NCI-H2227 (cell line): ENCODE results near the gene GPSM1.
"Not testable (repeated sequence)": the region's sequence is repeated elsewhere in the genome, so short reads cannot be mapped to it uniquely, and the experiment has no call there.

Experiments
- DNase-seq: peaks from one replicate; lab custom pipeline; 2025; ENCODE audit not compliant: unreplicated experiment; lab: John Stamatoyannopoulos, UW

Gene GPSM1

DNA sequence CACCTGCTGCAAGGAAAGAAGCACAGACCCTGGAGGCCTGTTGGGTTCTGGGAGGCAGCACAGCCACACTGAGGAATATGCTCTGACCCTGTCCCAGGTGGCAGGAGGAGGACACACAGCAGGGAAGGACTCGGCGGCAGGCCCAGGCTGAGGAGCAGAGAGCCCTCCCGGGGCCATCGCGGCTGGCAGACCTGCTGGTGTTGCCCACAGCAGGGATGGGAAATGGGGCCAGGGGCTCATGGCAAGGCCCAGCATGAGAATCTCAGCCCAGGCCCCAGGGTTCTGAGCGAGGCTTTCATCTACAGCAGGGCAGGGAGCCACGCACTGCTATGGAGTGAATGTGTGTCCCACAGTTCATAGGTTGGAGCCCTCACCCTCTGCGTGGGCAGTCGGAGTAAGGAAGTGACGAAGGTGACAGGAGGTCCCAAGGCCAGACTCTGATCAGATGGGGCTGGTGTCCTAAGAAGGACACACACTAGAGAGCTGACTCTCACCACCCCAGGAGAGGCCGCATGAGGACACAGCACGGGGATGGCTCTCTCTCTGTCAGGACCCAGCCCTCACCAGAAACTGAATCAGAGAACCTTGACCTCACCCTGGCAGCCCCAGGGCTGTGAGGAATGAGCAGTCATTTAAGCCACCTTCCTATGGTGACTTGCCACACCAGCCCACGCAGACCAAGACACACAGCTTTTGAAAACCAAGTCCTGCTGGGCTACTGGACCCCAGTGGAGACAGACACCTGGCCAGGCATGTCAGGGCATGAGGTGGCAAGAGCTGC is 10.3 kb upstream of the GPSM1 start:
- DNase-seq = no peak

GRCh38 chr9:136317695-136318094 is 9.6 kb upstream of the GPSM1 start:
- no peak for DNase-seq

GRCh38 chr9:136318111-136318775 is 9.1 kb upstream of the GPSM1 start:
- no peak for DNase-seq

DNA sequence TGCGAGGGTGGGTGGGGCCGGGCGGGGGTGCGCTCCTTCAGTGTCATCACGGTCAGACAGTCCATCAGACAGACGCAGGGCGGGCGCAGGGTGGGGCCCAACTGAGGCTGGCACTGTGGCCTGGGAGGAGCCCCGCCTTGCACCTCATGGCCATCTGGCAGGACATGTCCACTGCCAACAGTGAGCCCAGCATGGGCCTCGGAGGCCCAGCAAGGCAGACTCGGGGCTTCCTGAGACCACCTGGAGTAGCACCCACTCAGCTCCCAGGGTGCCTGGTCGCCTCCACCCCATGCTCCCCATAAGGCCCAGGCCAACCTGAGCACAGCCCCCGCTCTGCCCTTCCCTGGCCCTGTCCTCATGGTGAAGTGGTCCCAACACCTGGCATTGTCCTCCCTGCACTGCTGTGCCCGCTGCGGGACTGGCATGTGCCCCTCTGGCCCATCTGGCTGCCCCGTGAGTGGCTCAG is 8.5 kb upstream of the GPSM1 start:
- no peak for DNase-seq

GRCh38 chr9:136319244-136319643 is 8.1 kb upstream of the GPSM1 start:
- not testable (repeated sequence) for DNase-seq

GRCh38 chr9:136319955-136320354 is 7.4 kb upstream of the GPSM1 start:
- not testable (repeated sequence) for DNase-seq

DNA sequence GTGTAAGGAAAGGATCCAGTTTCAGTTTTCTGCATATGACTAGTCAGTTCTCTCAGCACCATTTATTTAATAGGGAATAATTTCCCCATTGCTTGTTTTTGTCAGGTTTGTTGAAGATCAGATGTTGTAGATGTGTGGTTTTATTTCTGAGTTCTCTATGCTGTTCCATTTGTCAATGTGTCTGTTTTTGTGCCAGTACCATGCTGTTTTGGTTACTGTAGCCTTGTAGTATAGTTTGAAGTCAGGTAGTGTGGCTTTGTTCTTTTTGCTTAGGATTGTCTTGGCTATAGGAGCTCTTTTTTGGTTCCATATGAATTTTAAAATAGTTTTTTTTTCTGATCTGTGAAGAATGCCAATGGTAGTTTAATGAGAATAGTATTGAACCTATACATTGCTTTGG is 6.4 kb upstream of the GPSM1 start:
- DNase-seq = not testable (repeated sequence)

DNA sequence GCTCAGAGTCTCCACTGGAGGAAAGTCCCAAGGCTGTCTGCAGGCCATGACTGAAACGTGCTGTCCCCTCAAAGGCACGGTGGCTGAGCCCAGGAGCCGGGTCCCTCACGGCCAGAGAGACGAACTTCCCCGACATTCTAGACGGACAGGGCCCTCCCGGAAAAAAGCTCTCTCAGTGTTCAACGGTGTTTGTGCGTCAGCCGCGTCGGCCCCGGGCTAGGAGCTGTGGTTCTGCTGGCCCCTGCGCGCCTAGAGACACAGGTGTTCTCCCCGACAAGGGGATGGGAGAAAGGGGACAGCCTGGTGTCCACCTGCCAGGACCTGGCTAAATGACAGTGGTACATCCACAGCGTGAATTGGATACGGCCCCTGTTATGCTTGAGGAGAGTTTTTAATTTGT is 5.8 kb upstream of the GPSM1 start:
- no peak for DNase-seq

GRCh38 chr9:136322756-136323330 is 4.5 kb upstream of the GPSM1 start:
- DNase-seq = no peak

GRCh38 chr9:136323371-136323789 is 4.0 kb upstream of the GPSM1 start:
- no peak for DNase-seq

GRCh38 chr9:136324501-136325300 is 2.6 kb upstream of the GPSM1 start:
- DNase-seq = peak; percentile 11

- DNase-seq = no peak
These were observed 2.0 kb upstream of the GPSM1 start for GRCh38 chr9:136325358-136325757.

DNA sequence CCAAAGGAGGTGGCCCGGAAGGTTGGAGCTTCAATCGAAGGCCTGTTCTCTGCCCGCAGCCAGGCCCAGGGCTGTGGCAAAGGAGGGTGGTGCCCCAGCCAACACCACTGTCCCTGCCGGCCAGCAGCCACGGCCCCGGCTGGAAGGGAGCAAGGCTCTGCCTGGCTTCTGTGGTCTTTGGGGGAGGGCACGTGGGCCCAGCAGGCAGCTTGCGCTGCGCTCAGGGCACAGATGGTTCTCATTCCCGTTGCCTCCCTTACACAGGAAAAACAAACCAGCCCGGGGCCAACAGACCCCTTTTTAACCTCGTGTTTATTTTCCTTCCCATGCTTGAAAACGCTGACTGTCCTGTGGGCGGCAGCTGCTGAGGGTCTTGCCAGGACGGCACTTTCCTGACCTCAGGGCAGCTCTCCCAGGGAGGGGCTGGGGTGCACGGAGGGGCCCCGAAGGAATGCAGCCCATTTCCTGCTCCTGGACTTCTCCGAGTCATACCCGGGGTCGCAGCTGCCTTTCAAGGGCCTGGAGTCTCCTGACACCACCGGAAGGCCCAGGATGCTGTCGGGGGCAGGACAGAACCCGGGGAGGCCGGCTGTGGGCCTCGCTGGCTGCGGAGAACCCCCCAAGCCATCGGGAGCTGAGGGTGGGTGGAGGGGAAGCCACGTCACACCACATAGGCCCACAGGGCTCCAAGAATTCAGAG is 1.1 kb upstream of the GPSM1 start:
- no peak for DNase-seq

GRCh38 chr9:136326761-136327303 is 507 bp upstream of the GPSM1 start:
- no peak for DNase-seq

DNA sequence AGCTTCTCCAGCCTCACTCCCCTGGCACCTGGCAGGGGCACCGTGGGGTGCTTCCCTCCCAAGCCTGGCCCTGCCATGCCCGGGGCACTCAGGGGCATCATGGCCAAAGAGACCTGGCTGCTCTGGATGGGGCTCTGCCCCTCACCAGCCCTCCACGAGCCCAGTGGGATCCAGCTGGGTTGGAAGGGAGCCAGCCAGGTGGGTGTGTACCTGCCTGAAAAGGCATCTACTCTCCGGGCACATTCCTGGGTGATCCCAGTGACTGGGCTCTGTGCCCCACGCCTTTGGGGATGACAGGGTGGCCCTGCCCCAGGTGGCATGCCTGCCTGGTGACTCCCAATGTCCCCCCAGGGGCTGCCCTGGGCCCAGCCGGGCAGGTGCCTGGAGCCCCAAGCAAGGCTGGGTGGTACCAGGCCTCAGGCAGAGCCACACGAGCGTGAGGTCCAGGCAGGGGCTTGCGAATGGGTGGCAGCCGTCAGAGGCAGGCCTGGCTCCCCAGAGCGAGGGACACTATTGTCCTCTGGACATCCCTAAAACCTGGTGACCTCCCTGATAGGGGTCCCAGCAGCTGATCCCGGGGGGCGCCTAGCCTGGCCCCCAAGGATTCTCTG is 777 bp downstream of the GPSM1 start:
- peak; percentile 25 for DNase-seq

- DNase-seq = peak; percentile 67
These were observed 1.3 kb downstream of the GPSM1 start for GRCh38 chr9:136328622-136329041.

GRCh38 chr9:136329211-136329627 is 1.9 kb downstream of the GPSM1 start:
- DNase-seq = no peak

GRCh38 chr9:136329636-136330405 is 2.5 kb downstream of the GPSM1 start:
- DNase-seq = no peak

DNA sequence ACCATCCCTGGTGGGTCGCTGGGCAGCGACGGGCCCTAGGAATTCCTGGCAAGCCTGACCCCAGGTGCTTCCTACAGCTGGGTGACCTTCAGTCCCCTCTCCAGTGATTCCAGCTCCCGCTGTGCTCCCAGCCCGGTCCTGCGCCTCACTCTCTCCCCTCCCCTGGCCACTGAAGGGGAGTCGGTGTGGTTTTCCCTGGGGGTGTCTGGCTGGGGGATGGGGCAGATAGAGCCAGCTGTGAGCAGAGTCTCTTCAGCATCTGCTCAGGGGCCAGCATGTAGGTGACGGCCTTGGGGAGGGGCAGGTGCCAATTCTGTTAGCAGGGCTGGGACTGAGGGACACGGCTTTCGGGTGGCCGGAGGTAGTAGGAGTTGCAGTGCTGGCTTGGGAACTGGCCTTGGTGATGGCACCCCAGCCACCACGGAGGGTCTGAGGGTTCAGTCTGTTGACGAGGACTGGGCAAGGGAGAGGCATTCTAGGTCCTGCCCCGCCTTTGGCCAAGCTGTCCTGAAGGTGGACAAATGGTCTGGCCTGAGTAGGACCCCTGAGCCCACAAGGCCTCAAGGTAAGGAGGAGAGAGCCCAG is 3.2 kb downstream of the GPSM1 start:
- DNase-seq = no peak
